T-cell (primary cell): ENCODE data around the gene STATH. TPM values are rescaled to one million over a fixed set of nuclear protein-coding genes. Genes with fewer than 3 reads are reported as not detected.

ENCODE experiments used
- ATAC-seq, 4 experiments: fragments of 200-7000 bp in 3 of 4; fragments of 150-1000 bp in 1 of 4; cut with Tn5 transposase; replicated peaks in 1 of 4; 1 replicate in 3 of 4; 2 replicates in 1 of 4; pipeline ENCODE4 v1.10.0; 2021; ENCODE audit warnings: moderate library complexity in 3 of 4, mild to moderate bottlenecking in 2 of 4, moderate number of reproducible peaks in 1 of 4
- CTCF ChIA-PET, 2 donors: fragments of 300-600 bp; sonication (Branson Sonifier 250); formaldehyde crosslinking; loops; one replicate each; lab custom pipeline; 2022; ENCODE audit warnings: antibody characterized with exemption in 2 of 2; lab: Charles Lee
- POLR2A ChIA-PET, 2 donors: fragments of 300-600 bp; sonication (Branson Sonifier 250); formaldehyde crosslinking; loops; one replicate each; lab custom pipeline; 2022; ENCODE audit warnings: antibody characterized with exemption in 2 of 2; lab: Charles Lee
- DNase-seq, 35 experiments: peaks; one replicate each; pipeline versions ENCODE4 v3.0.0 to v3.0.0-alpha.2; 2013 to 2023
- H3K27ac ChIP-seq: one replicate; pipeline ENCODE4 v1.5.1; 2013; ENCODE audit warnings: low read length
- H3K27me3 ChIP-seq, 2 experiments: replicated peaks in 1 of 2; 1 replicate in 1 of 2; 2 replicates in 1 of 2; pipeline versions ENCODE4 v1.6.1 to v1.7.0; 2013; ENCODE audit warnings: low read length in 1 of 2, mixed read lengths in 1 of 2; ENCODE audit not compliant: control insufficient read depth in 2 of 2, insufficient read depth in 2 of 2; ENCODE audit errors: extremely low read depth in 1 of 2
- H3K36me3 ChIP-seq, 2 donors: 1 replicate in 1 of 2; 2 replicates in 1 of 2; pipeline versions ENCODE4 v1.6.1 to v1.7.0; 2013; ENCODE audit warnings: low read length in 1 of 2; ENCODE audit not compliant: control insufficient read depth in 2 of 2, insufficient read depth in 1 of 2; ENCODE audit errors: extremely low read depth in 1 of 2
- H3K4me1 ChIP-seq, 2 experiments: 1 replicate in 1 of 2; 2 replicates in 1 of 2; pipeline versions ENCODE4 v1.6.1 to v1.7.0; 2013; ENCODE audit warnings: low read length in 2 of 2, mixed read lengths in 1 of 2; ENCODE audit not compliant: insufficient read depth in 2 of 2, control insufficient read depth in 1 of 2; ENCODE audit errors: extremely low read depth in 1 of 2
- H3K4me3 ChIP-seq, 2 donors: 1 replicate in 1 of 2; 2 replicates in 1 of 2; pipeline versions ENCODE4 v1.5.1 to v1.7.0; 2013; ENCODE audit warnings: mild to moderate bottlenecking in 2 of 2, low read length in 1 of 2, moderate library complexity in 1 of 2; ENCODE audit not compliant: control insufficient read depth in 1 of 2; ENCODE audit errors: extremely low read depth in 1 of 2
- H3K9me3 ChIP-seq: 2 replicates; pipeline ENCODE4 v1.7.0; 2013
- H3K27ac Mint-ChIP-seq, 2 donors: one replicate each; pipeline ENCODE4 v1.8.0; 2020 to 2021; ENCODE audit warnings: mild to moderate bottlenecking in 2 of 2, mixed read lengths in 2 of 2
- H3K27me3 Mint-ChIP-seq, 2 donors: one replicate each; pipeline ENCODE4 v1.8.0; 2021 to 2022; ENCODE audit warnings: mixed read lengths in 2 of 2
- H3K36me3 Mint-ChIP-seq: one replicate; pipeline ENCODE4 v1.8.0; 2021; ENCODE audit warnings: mixed read lengths
- H3K4me1 Mint-ChIP-seq, 3 donors: one replicate each; pipeline ENCODE4 v1.8.0; 2020 to 2022; ENCODE audit warnings: mixed read lengths in 3 of 3, mild to moderate bottlenecking in 1 of 3
- H3K4me3 Mint-ChIP-seq, 3 donors: one replicate each; pipeline ENCODE4 v1.8.0; 2020 to 2022; ENCODE audit warnings: mild to moderate bottlenecking in 3 of 3, mixed read lengths in 3 of 3, moderate library complexity in 3 of 3
- H3K9me3 Mint-ChIP-seq, 3 donors: one replicate each; pipeline ENCODE4 v1.8.0; 2020 to 2022; ENCODE audit warnings: mixed read lengths in 3 of 3
- WGBS: methylation state at CpG from one replicate; pipeline ENCODE4 v1.1.5; 2013; ENCODE audit warnings: missing lambda C conversion rate; ENCODE audit not compliant: insufficient coverage; 5-methylcytosine and 5-hydroxymethylcytosine counted together
- total RNA-seq, 35 experiments: library from RNA in 6 of 35; stranded (reverse) in 6 of 35; fragments of 120-200 nt in 1 of 35; gene quantifications; one replicate each; pipeline versions ENCODE4 v1.2.1 to v1.2.4 and lab custom pipeline; 2013 to 2026

STATH gene
- total RNA-seq (not detected), total RNA-seq (lab: John Stamatoyannopoulos, UW) (0 reads per million in 29 experiments)
- total RNA-seq (2013): not detected

- DNase-seq: no peak
- no peaks in the 10 kb centered on the region for H3K9me3 ChIP-seq
- no peaks in the 10 kb centered on the region for H3K27me3 ChIP-seq
- no peak within 1 kb of the TSS for H3K4me3 ChIP-seq
- ChIA-PET CTCF (no interaction called here), POLR2A (no interaction called here)
- Mint-ChIP-seq H3K27ac (no peak within 1 kb of the TSS), H3K36me3 (no peaks in the 10 kb centered on the region), H3K9me3 (peaks cover 0 to 3% (median 3%) of the 10 kb centered on the region in 3 donors), H3K4me3 (no peak within 1 kb of the TSS), H3K27me3 (no peaks in the 10 kb centered on the region), H3K4me1 (no peaks in the 10 kb centered on the region)
- ATAC-seq: no peak
- H3K27ac ChIP-seq: no peak within 1 kb of the TSS
- no peaks in the 10 kb centered on the region for H3K4me1 ChIP-seq
- H3K36me3 ChIP-seq: no peaks in the 10 kb centered on the region
- 100% methylated on average over 1 of the region's 3 CpGs for WGBS
Measured at GRCh38 chr4:69995526-69996016, at the start of gene STATH. Gene STATH (plus strand): TSS chr4:69995966. CDS start chr4:69998438, 2,472 bp downstream.

GRCh38 chr4:69951602-69952001 is 44.2 kb upstream of the STATH start:
- H3K9me3 ChIP-seq: no peaks in the 10 kb centered on the region
- POLR2A ChIA-PET: no interaction called here
- 69% methylated on average over 2 of the region's 3 CpGs for WGBS

GRCh38 chr4:69957209-69957608 is 38.6 kb upstream of the STATH start:
- H3K27me3 Mint-ChIP-seq: peaks cover 0 to 5% of the 10 kb centered on the region in 2 donors
- no peak for DNase-seq
- H3K4me3 ChIP-seq: no peak overlapping the region
- no peaks in the 10 kb centered on the region for H3K4me1 Mint-ChIP-seq
- no peaks in the 10 kb centered on the region for H3K36me3 Mint-ChIP-seq
- ChIA-PET POLR2A (no interaction called here), CTCF (no interaction called here)
- no peak overlapping the region for H3K27ac ChIP-seq
- H3K4me1 ChIP-seq: no peaks in the 10 kb centered on the region
- no peak for ATAC-seq
- H3K9me3 Mint-ChIP-seq: no peaks in the 10 kb centered on the region
- no peaks in the 10 kb centered on the region for H3K9me3 ChIP-seq
- no peak overlapping the region for H3K27ac Mint-ChIP-seq
- 100% methylated on average over 1 of the region's 1 CpG for WGBS
- H3K4me3 Mint-ChIP-seq: no peak overlapping the region
- no peaks in the 10 kb centered on the region for H3K36me3 ChIP-seq
- no peaks in the 10 kb centered on the region for H3K27me3 ChIP-seq

More at GRCh38 chr4:69951602-69952001, 44.2 kb upstream of the STATH start:
- Mint-ChIP-seq H3K27ac (no peak overlapping the region), H3K4me3 (no peak overlapping the region), H3K36me3 (no peaks in the 10 kb centered on the region), H3K27me3 (peaks cover 0 to 5% of the 10 kb centered on the region in 2 donors), H3K9me3 (peaks cover 0 to 4% (median 2%) of the 10 kb centered on the region in 3 donors), H3K4me1 (no peaks in the 10 kb centered on the region)
- DNase-seq (no peak), ATAC-seq (no peak)
- Histone ChIP-seq H3K4me3 (no peak overlapping the region), H3K27ac (no peak overlapping the region), H3K4me1 (no peaks in the 10 kb centered on the region), H3K36me3 (no peaks in the 10 kb centered on the region), H3K27me3 (no peaks in the 10 kb centered on the region)
- CTCF ChIA-PET: no interaction called here

GRCh38 chr4:69965628-69966027 is 30.1 kb upstream of the STATH start, which contains the start of gene CSN2:
Gene CSN2 (minus strand): TSS chr4:69965728. CDS start chr4:69960995, 4,733 bp downstream.
- no peak for ATAC-seq
- H3K27ac Mint-ChIP-seq: no peak within 1 kb of the TSS

GRCh38 chr4:69970071-69970470 is 25.7 kb upstream of the STATH start:
- Histone ChIP-seq H3K9me3 (no peaks in the 10 kb centered on the region), H3K27ac (no peak overlapping the region), H3K4me3 (no peak overlapping the region), H3K36me3 (no peaks in the 10 kb centered on the region), H3K27me3 (no peaks in the 10 kb centered on the region), H3K4me1 (no peaks in the 10 kb centered on the region)
- Mint-ChIP-seq H3K27me3 (no peaks in the 10 kb centered on the region), H3K36me3 (no peaks in the 10 kb centered on the region), H3K9me3 (peaks cover 0 to 3% (median 0%) of the 10 kb centered on the region in 3 donors), H3K4me3 (no peak overlapping the region), H3K4me1 (no peaks in the 10 kb centered on the region), H3K27ac (no peak overlapping the region)
- ATAC-seq: no peak
- CTCF ChIA-PET: interaction anchor here in 1 of 2 donors (0.6 kb wide), 1 partner anchor 579 kb away, joined by 3 read pairs; no protein-coding TSS in a partner anchor
- WGBS: 10% methylated on average over 1 of the region's 1 CpG
- no peak for DNase-seq
- POLR2A ChIA-PET: no interaction called here

More at GRCh38 chr4:69965628-69966027, 30.1 kb upstream of the STATH start, which contains the start of gene CSN2:
- H3K27ac ChIP-seq: no peak within 1 kb of the TSS
- no peaks in the 10 kb centered on the region for H3K36me3 ChIP-seq
- no peaks in the 10 kb centered on the region for H3K36me3 Mint-ChIP-seq
- CTCF ChIA-PET: no interaction called here
- H3K4me1 Mint-ChIP-seq: no peaks in the 10 kb centered on the region
- no peaks in the 10 kb centered on the region for H3K4me1 ChIP-seq
- H3K9me3 ChIP-seq: no peaks in the 10 kb centered on the region
- H3K9me3 Mint-ChIP-seq: peaks cover 0 to 7% (median 4%) of the 10 kb centered on the region in 3 donors
- no peaks in the 10 kb centered on the region for H3K27me3 ChIP-seq
- DNase-seq: no peak
- no peak within 1 kb of the TSS for H3K4me3 Mint-ChIP-seq
- no peak within 1 kb of the TSS for H3K4me3 ChIP-seq
- H3K27me3 Mint-ChIP-seq: no peaks in the 10 kb centered on the region
- POLR2A ChIA-PET: no interaction called here
- WGBS: no CpG with 5 or more reads among the region's 2 CpGs

GRCh38 chr4:69974631-69975030 is 21.1 kb upstream of the STATH start:
- Mint-ChIP-seq H3K27ac (no peak overlapping the region), H3K27me3 (peaks cover 0 to 5% of the 10 kb centered on the region in 2 donors), H3K9me3 (no peaks in the 10 kb centered on the region), H3K4me1 (no peaks in the 10 kb centered on the region), H3K4me3 (no peak overlapping the region), H3K36me3 (no peaks in the 10 kb centered on the region)
- Histone ChIP-seq H3K36me3 (no peaks in the 10 kb centered on the region), H3K27ac (no peak overlapping the region), H3K4me1 (no peaks in the 10 kb centered on the region), H3K9me3 (no peaks in the 10 kb centered on the region), H3K4me3 (no peak overlapping the region), H3K27me3 (peaks cover 0 to 2% of the 10 kb centered on the region in 2 experiments)
- DNase-seq (no peak), ATAC-seq (no peak)
- WGBS: no CpG with 5 or more reads among the region's 1 CpG
- ChIA-PET CTCF (no interaction called here), POLR2A (no interaction called here)
